GM23338 (cell line): ENCODE data around the gene SLC5A4. TPM values are rescaled to one million over a fixed set of nuclear protein-coding genes. Genes with fewer than 3 reads are reported as not detected.

Experiments
- ATAC-seq: fragments of 200-7000 bp; cut with Tn5 transposase; 3 replicates; pipeline ENCODE4 v1.9.1; 2020
- DNase-seq: peaks from one replicate; pipeline ENCODE4 v3.0.0-alpha.2; 2015; ENCODE audit warnings: low spot score
- H2AFZ ChIP-seq: fragments of 200-600 bp; sonication (generic); 2 replicates; pipeline ENCODE4 v1.8.0; 2016; ENCODE audit warnings: antibody characterized with exemption, mild to moderate bottlenecking, moderate library complexity
- H3F3A ChIP-seq: fragments of 200-600 bp; sonication (generic); replicated peaks from 2 replicates; pipeline ENCODE4 v1.8.0; 2017; ENCODE audit warnings: antibody characterized with exemption, mixed run types, low read depth
- H3K27ac ChIP-seq: fragments of 200-600 bp; sonication (generic); 2 replicates; pipeline ENCODE4 v1.6.1; 2016; ENCODE audit warnings: low read depth
- H3K27me3 ChIP-seq: fragments of 200-600 bp; sonication (generic); 2 replicates; pipeline ENCODE4 v1.8.0; 2016; ENCODE audit warnings: mild to moderate bottlenecking, mixed run types, moderate library complexity; ENCODE audit not compliant: insufficient read depth
- H3K36me3 ChIP-seq: fragments of 200-600 bp; sonication (generic); 2 replicates; pipeline ENCODE4 v1.8.0; 2016; ENCODE audit warnings: mild to moderate bottlenecking; ENCODE audit not compliant: insufficient read depth
- H3K4me1 ChIP-seq: fragments of 200-600 bp; sonication (generic); 2 replicates; pipeline ENCODE4 v1.8.0; 2016; ENCODE audit warnings: mild to moderate bottlenecking, moderate library complexity; ENCODE audit not compliant: insufficient read depth
- H3K4me2 ChIP-seq: fragments of 200-600 bp; sonication (generic); 2 replicates; pipeline ENCODE4 v1.7.1; 2017; ENCODE audit warnings: mixed run types
- H3K4me3 ChIP-seq: fragments of 200-600 bp; sonication (generic); 2 replicates; pipeline ENCODE4 v1.6.1; 2016; ENCODE audit warnings: mixed run types
- H3K79me2 ChIP-seq: fragments of 200-600 bp; sonication (generic); replicated peaks from 2 replicates; pipeline ENCODE4 v1.8.0; 2017; ENCODE audit warnings: mild to moderate bottlenecking; ENCODE audit not compliant: insufficient read depth
- H3K9me2 ChIP-seq: fragments of 200-600 bp; sonication (generic); 2 replicates; pipeline ENCODE4 v1.8.0; 2017; ENCODE audit not compliant: insufficient read depth
- H4K20me1 ChIP-seq: fragments of 200-600 bp; sonication (generic); replicated peaks from 2 replicates; pipeline ENCODE4 v1.8.0; 2017; ENCODE audit warnings: mild to moderate bottlenecking; ENCODE audit not compliant: insufficient read depth
- H3K27ac Mint-ChIP-seq: 2 replicates; pipeline ENCODE4 v1.8.0; 2020; ENCODE audit warnings: inconsistent platforms, mild to moderate bottlenecking, moderate library complexity, mixed read lengths
- H3K27me3 Mint-ChIP-seq: 3 replicates; pipeline ENCODE4 v1.8.0; 2022; ENCODE audit warnings: low read depth, mild to moderate bottlenecking, moderate library complexity, mixed read lengths, inconsistent platforms; ENCODE audit not compliant: insufficient read depth, poor library complexity
- H3K36me3 Mint-ChIP-seq: 3 replicates; pipeline ENCODE4 v1.8.0; 2021; ENCODE audit warnings: low read depth, mild to moderate bottlenecking, inconsistent platforms, moderate library complexity, mixed read lengths
- H3K4me1 Mint-ChIP-seq: 3 replicates; pipeline ENCODE4 v1.8.0; 2020; ENCODE audit warnings: mild to moderate bottlenecking, inconsistent platforms, mixed read lengths
- H3K4me3 Mint-ChIP-seq: 3 replicates; pipeline ENCODE4 v1.8.0; 2021; ENCODE audit warnings: moderate library complexity, mild to moderate bottlenecking, inconsistent platforms, mixed read lengths
- H3K9me3 Mint-ChIP-seq: 3 replicates; pipeline ENCODE4 v1.8.0; 2020; ENCODE audit warnings: moderate library complexity, mild to moderate bottlenecking, inconsistent platforms, mixed read lengths
- CREB1 ChIP-seq: fragments of 250-450 bp; sonication (Bioruptor Pico); IDR thresholded peaks from 2 replicates; pipeline ENCODE4 v1.5.0; 2020; ENCODE audit warnings: low read depth, mild to moderate bottlenecking, moderate library complexity
- CTCF ChIP-seq, 2 experiments: fragments of 200-600 bp in 1 of 2; sonication (generic) in 1 of 2; conservative IDR thresholded peaks; 2 replicates each; pipeline versions ENCODE4 v1.5.1 to v1.6.1; 2016 to 2017; ENCODE audit warnings: antibody characterized with exemption in 2 of 2, low read depth in 2 of 2, mild to moderate bottlenecking in 2 of 2, moderate library complexity in 1 of 2
- ETS1 ChIP-seq: IDR thresholded peaks from 2 replicates; pipeline ENCODE4 v1.6.1; 2016; ENCODE audit warnings: antibody characterized with exemption
- EZH2 ChIP-seq: fragments of 200-600 bp; sonication (generic); IDR thresholded peaks from one replicate; pipeline ENCODE4 v1.8.0; 2017; ENCODE audit warnings: antibody characterized with exemption, mild to moderate bottlenecking, low read depth; ENCODE audit not compliant: unreplicated experiment
- EZH2phosphoT487 ChIP-seq: fragments of 200-600 bp; sonication (generic); IDR thresholded peaks from one replicate; pipeline ENCODE4 v1.8.1; 2018; ENCODE audit warnings: antibody characterized with exemption; ENCODE audit not compliant: unreplicated experiment
- JUNB ChIP-seq: IDR thresholded peaks from one replicate; pipeline ENCODE4 v1.6.1; 2016; ENCODE audit warnings: antibody characterized with exemption; ENCODE audit not compliant: unreplicated experiment
- NANOG ChIP-seq: IDR thresholded peaks from 2 replicates; pipeline ENCODE4 v1.6.1; 2016; ENCODE audit warnings: antibody characterized with exemption, borderline replicate concordance
- POLR2AphosphoS5 ChIP-seq: IDR thresholded peaks from 2 replicates; pipeline ENCODE4 v1.6.1; 2016; ENCODE audit warnings: antibody characterized with exemption, low read depth
- REST ChIP-seq: IDR thresholded peaks from one replicate; pipeline ENCODE4 v1.6.1; 2018; ENCODE audit warnings: antibody characterized with exemption; ENCODE audit not compliant: unreplicated experiment
- STAT1 ChIP-seq: IDR thresholded peaks from one replicate; pipeline ENCODE4 v1.6.1; 2016; ENCODE audit warnings: antibody characterized with exemption; ENCODE audit not compliant: unreplicated experiment
- ZNF114 ChIP-seq: fragments of 250-450 bp; sonication (Bioruptor Pico); IDR thresholded peaks from 2 replicates; pipeline ENCODE4 v1.5.0; 2020; ENCODE audit warnings: mild to moderate bottlenecking, moderate library complexity
- ZNF331 ChIP-seq: fragments of 250-450 bp; sonication (Bioruptor Pico); IDR thresholded peaks from 2 replicates; pipeline ENCODE4 v1.5.0; 2020; ENCODE audit warnings: low read depth, mild to moderate bottlenecking, moderate library complexity
- polyA plus RNA-seq: library from polyadenylated mRNA; unstranded; fragments of >200 nt; fragmentation: Nextera tagmentation; extraction: Ambion mirVana; gene quantifications from 2 replicates; pipeline ENCODE4 v1.2.1, GENCODE V29; 2016
- total RNA-seq: library from RNA; depleted of rRNA; stranded (reverse); fragments of >200 nt; shearing (Covaris generic); gene quantifications from 2 replicates; pipeline ENCODE4 v1.2.3, GENCODE V29; 2014

SLC5A4 gene
- total and polyA plus RNA-seq, 2 experiments from 2014 or later = 0.16 TPM; not detected in 1

GRCh38 chr22:32286290-32286840 lies 31.2 kb upstream of the SLC5A4 start:
- Mint-ChIP-seq H3K27me3 (peaks cover 3% of the 10 kb centered on the region), H3K9me3 (no peaks in the 10 kb centered on the region), H3K36me3 (no peaks in the 10 kb centered on the region), H3K4me1 (no peaks in the 10 kb centered on the region), H3K4me3 (no peak overlapping the region), H3K27ac (no peak overlapping the region)
- Histone ChIP-seq H3K79me2 (no peaks in the 10 kb centered on the region), H3K9me2 (no peaks in the 10 kb centered on the region), H3K36me3 (no peaks in the 10 kb centered on the region), H3K4me1 (no peaks in the 10 kb centered on the region), H2AFZ (no peak overlapping the region), H3K4me3 (no peak overlapping the region), H3K4me2 (no peak overlapping the region), H3F3A (no peaks in the 10 kb centered on the region), H4K20me1 (no peaks in the 10 kb centered on the region), H3K27ac (no peak overlapping the region), H3K27me3 (no peaks in the 10 kb centered on the region)
- DNase-seq = no peak
- no peak for TF ChIP-seq EZH2
- no peak for TF ChIP-seq REST
- TF ChIP-seq NANOG = no peak
- TF ChIP-seq ETS1 = no peak
- no peak for TF ChIP-seq POLR2AphosphoS5
- no peak for ATAC-seq

- H3K4me3 Mint-ChIP-seq = no peak overlapping the region
- peaks cover 4% of the 10 kb centered on the region for H3K27me3 Mint-ChIP-seq
- ATAC-seq (peak; percentile 32; the same call in 2 of the 3 replicates), DNase-seq (no peak)
- H3K4me1 Mint-ChIP-seq = no peaks in the 10 kb centered on the region
- H3K9me3 Mint-ChIP-seq = no peaks in the 10 kb centered on the region
- no peaks in the 10 kb centered on the region for H3K27me3 ChIP-seq
- no peak overlapping the region for H3K4me2 ChIP-seq
- no peaks in the 10 kb centered on the region for H4K20me1 ChIP-seq
- H3F3A ChIP-seq = no peaks in the 10 kb centered on the region
- H3K27ac Mint-ChIP-seq = no peak overlapping the region
- no peak overlapping the region for H3K4me3 ChIP-seq
- H3K36me3 ChIP-seq = no peaks in the 10 kb centered on the region
- H3K9me2 ChIP-seq = no peaks in the 10 kb centered on the region
- H3K36me3 Mint-ChIP-seq = no peaks in the 10 kb centered on the region
- no peak overlapping the region for H3K27ac ChIP-seq
- H2AFZ ChIP-seq = no peak overlapping the region
- no peaks in the 10 kb centered on the region for H3K79me2 ChIP-seq
- H3K4me1 ChIP-seq = no peaks in the 10 kb centered on the region
- TF ChIP-seq ZNF114 (CRISPR knock-in tag) (no peak), REST (no peak), EZH2 (no peak), ETS1 (no peak), ZNF331 (CRISPR knock-in tag) (no peak), STAT1 (no peak), JUNB (no peak), NANOG (no peak), POLR2AphosphoS5 (no peak), CREB1 (no peak), CTCF (conservative IDR thresholded peaks at IDR 0.05; ENCODE audit: low read depth in 2 of 2) (no peak), EZH2phosphoT487 (no peak)
Measured at GRCh38 chr22:32281072-32281471, 25.9 kb upstream of the SLC5A4 start.
